ENCODE measurements around the gene ZNF709.
A peak's percentile ranks its signal among the peaks of the same experiment; 100 is the strongest.
"Not testable (repeated sequence)": the region's sequence is repeated elsewhere in the genome, so short reads cannot be mapped to it uniquely, and the experiment has no call there.

Gene ZNF709

DNA sequence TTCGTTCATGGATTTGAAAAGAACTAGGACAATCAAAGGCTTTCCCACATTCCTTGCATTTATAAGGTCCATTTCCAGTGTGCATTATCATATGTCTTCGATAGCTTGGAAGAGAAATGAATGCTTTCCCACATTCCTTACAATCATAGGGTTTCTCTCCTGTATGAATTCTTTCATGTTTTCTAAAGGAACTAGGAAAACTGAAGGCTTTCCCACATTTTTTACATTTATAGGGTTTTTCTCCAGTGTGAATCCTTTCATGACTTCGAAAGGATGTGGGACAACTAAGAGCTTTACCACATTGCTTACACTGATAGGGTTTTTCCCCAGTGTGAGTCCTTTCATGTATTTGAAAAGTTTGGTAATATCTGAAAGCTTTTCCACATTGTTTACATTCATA, 19.8 kb downstream of the ZNF709 start:
- DNase-seq (ENCODE audit: insufficient read length, low spot score) (no peak), FAIRE-seq (no peak)
- TF ChIP-seq TAF1 (IDR thresholded peaks at IDR 0.05; ENCODE audit: low read depth, low read length) (no peak), POLR2AphosphoS5 (IDR thresholded peaks at IDR 0.05; ENCODE audit: low read depth, low read length) (no peak), SPI1 (IDR thresholded peaks at IDR 0.05; ENCODE audit: low read depth, low read length) (no peak), POLR2A (IDR thresholded peaks at IDR 0.05; ENCODE audit: low read depth, low read length) (no peak), PAX5 (IDR thresholded peaks at IDR 0.05; ENCODE audit: insufficient read depth, low read length, severe bottlenecking) (no peak), POU2F2 (IDR thresholded peaks at IDR 0.05; ENCODE audit: low read depth, low read length) (no peak)

DNA sequence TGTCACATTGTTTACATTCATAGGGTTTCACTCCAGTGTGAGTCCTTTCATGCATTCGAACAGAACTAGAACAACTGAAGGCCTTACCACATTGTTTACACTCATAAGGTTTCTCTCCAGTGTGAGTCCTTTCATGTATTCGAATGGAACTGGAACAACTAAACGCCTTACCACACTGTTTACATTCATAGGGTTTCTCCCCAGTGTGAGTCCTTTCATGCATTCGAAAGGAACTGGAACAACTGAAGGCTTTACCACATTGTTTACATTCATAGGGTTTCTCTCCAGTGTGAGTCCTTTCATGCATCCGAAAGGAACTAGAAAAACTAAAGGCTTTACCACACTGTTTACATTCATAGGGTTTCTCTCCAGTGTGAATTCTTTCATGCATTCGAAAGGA, 20.5 kb downstream of the ZNF709 start:
- not testable (repeated sequence) for DNase-seq (ENCODE audit: insufficient read length, low spot score); FAIRE-seq

GRCh38 chr19:12453495-12453894, 31.1 kb downstream of the ZNF709 start:
- DNase-seq (ENCODE audit: insufficient read length, low spot score) (no peak), FAIRE-seq (no peak)
- TF ChIP-seq POLR2A (IDR thresholded peaks at IDR 0.05; ENCODE audit: low read depth, low read length) = no peak
- no peak for TF ChIP-seq POLR2AphosphoS5 (IDR thresholded peaks at IDR 0.05; ENCODE audit: low read depth, low read length)
- no peak for TF ChIP-seq TAF1 (IDR thresholded peaks at IDR 0.05; ENCODE audit: low read depth, low read length)
- no peak for TF ChIP-seq SPI1 (IDR thresholded peaks at IDR 0.05; ENCODE audit: low read depth, low read length)
- TF ChIP-seq POU2F2 (IDR thresholded peaks at IDR 0.05; ENCODE audit: low read depth, low read length) = no peak
- no peak for TF ChIP-seq PAX5 (IDR thresholded peaks at IDR 0.05; ENCODE audit: insufficient read depth, low read length, severe bottlenecking)

GRCh38 chr19:12450844-12451243, 33.8 kb downstream of the ZNF709 start:
- TF ChIP-seq POLR2AphosphoS5 (IDR thresholded peaks at IDR 0.05; ENCODE audit: low read depth, low read length) = no peak
- no peak for TF ChIP-seq POLR2A (IDR thresholded peaks at IDR 0.05; ENCODE audit: low read depth, low read length)
- TF ChIP-seq SPI1 (IDR thresholded peaks at IDR 0.05; ENCODE audit: low read depth, low read length) = no peak
- TF ChIP-seq POU2F2 (IDR thresholded peaks at IDR 0.05; ENCODE audit: low read depth, low read length) = no peak
- TF ChIP-seq PAX5 (IDR thresholded peaks at IDR 0.05; ENCODE audit: insufficient read depth, low read length, severe bottlenecking) = no peak
- no peak for TF ChIP-seq TAF1 (IDR thresholded peaks at IDR 0.05; ENCODE audit: low read depth, low read length)
- FAIRE-seq (no peak), DNase-seq (ENCODE audit: insufficient read length, low spot score) (no peak)

- TF ChIP-seq POU2F2 (IDR thresholded peaks at IDR 0.05; ENCODE audit: low read depth, low read length) (no peak), TAF1 (IDR thresholded peaks at IDR 0.05; ENCODE audit: low read depth, low read length) (no peak), POLR2AphosphoS5 (IDR thresholded peaks at IDR 0.05; ENCODE audit: low read depth, low read length) (no peak), POLR2A (IDR thresholded peaks at IDR 0.05; ENCODE audit: low read depth, low read length) (no peak), PAX5 (IDR thresholded peaks at IDR 0.05; ENCODE audit: insufficient read depth, low read length, severe bottlenecking) (no peak), SPI1 (IDR thresholded peaks at IDR 0.05; ENCODE audit: low read depth, low read length) (no peak)
- DNase-seq (ENCODE audit: insufficient read length, low spot score) (no peak), FAIRE-seq (no peak)
Measured at GRCh38 chr19:12448808-12449207, 35.8 kb downstream of the ZNF709 start.

DNA sequence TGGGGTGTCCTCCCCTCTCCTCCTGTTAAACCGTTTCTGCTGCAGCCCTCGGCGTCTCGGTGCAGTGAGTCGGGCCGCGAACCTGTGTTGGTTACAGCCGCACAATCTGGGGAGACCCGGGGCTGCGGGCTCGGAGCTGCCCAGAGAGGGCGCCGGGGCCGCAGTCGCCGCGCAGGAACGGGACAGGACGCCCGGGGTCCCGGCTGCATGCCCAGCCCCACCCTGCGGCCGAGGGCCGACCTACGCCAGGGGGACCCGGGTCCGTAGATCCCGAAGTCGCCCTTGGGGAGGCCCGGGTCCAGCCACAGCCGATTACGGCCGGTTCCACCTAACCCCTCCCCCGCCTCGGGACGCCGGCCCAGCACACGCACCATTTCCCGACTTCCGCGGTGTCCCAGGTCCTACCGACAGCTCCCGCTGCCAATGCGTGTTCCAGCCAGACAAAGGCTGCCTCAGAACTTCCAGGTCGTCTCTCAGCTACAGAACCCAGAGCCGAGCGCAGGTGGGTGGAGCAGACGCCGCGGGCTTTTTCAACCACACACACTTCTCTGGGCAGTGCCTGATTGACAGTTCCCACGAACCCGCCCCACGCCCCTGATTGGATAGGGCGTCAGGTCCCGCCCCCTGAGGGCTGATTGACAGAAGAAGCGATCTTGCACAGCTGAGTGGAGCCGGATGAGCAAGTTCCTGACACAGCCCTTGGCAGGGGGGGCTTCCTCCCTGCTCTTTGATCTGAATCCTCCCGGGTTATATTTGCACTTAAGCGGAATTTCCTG, 43.9 kb downstream of the ZNF709 start, which contains the start of gene ZNF443:
TSS of gene ZNF443 (minus strand) at position 481 of the 776 bp plus-strand sequence. CDS start at position 374, 107 bp downstream.
- TF ChIP-seq POLR2A (IDR thresholded peaks at IDR 0.05; ENCODE audit: low read depth, low read length) (no peak), SPI1 (IDR thresholded peaks at IDR 0.05; ENCODE audit: low read depth, low read length) (peak; percentile 37; the same call in 1 of the 2 replicates)
- DNase-seq (ENCODE audit: insufficient read length, low spot score) = peak; percentile 62
- peak; percentile 94 for FAIRE-seq

- FAIRE-seq = peak; percentile 71
Measured at GRCh38 chr19:12439686-12440540, 44.7 kb downstream of the ZNF709 start.

GRCh38 chr19:12430726-12431299, 53.8 kb downstream of the ZNF709 start:
- not testable (repeated sequence) for FAIRE-seq; DNase-seq (ENCODE audit: insufficient read length, low spot score)

More at GRCh38 chr19:12439686-12440540, 44.7 kb downstream of the ZNF709 start:
- not testable (repeated sequence) for DNase-seq (ENCODE audit: insufficient read length, low spot score)

- DNase-seq (ENCODE audit: insufficient read length, low spot score) (no peak), FAIRE-seq (no peak)
- no peak for TF ChIP-seq POLR2A (IDR thresholded peaks at IDR 0.05; ENCODE audit: low read depth, low read length)
- no peak for TF ChIP-seq SPI1 (IDR thresholded peaks at IDR 0.05; ENCODE audit: low read depth, low read length)
- no peak for TF ChIP-seq TAF1 (IDR thresholded peaks at IDR 0.05; ENCODE audit: low read depth, low read length)
- TF ChIP-seq PAX5 (IDR thresholded peaks at IDR 0.05; ENCODE audit: insufficient read depth, low read length, severe bottlenecking) = no peak
- TF ChIP-seq POLR2AphosphoS5 (IDR thresholded peaks at IDR 0.05; ENCODE audit: low read depth, low read length) = no peak
- TF ChIP-seq POU2F2 (IDR thresholded peaks at IDR 0.05; ENCODE audit: low read depth, low read length) = no peak
Measured at GRCh38 chr19:12425888-12426274, 58.7 kb downstream of the ZNF709 start.

DNA sequence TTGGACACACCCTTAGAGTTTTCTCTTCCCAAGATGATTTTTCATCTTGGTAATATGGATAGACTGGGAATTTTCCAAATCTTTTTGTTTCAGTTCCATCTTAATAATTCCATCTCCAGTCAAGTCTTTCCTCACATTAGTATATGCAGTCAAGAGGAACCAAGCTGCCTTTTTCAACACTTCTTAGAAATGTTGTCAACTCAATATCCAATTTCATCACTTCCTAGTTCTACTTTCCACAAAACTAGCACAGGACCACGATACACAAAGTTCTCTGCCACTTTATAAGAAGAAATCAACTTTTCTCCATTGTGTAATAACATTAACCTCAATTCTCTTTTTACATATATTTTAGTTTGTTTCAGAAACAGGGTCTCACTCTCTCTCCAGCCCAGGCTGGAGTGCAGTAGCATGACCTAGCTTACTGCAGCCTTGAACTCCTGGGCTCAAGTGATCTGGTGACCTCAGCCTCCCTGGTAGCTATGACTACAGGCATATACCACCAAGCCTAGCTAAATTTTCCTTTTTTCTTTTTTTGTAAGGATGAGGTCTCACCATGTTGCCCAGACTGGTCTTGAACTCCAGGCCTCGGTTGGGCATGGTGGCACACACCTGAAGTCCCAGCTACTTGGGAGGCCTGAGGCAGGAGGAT, 59.3 kb downstream of the ZNF709 start:
- no peak for DNase-seq (ENCODE audit: insufficient read length, low spot score)
- no peak for FAIRE-seq
- TF ChIP-seq POU2F2 (IDR thresholded peaks at IDR 0.05; ENCODE audit: low read depth, low read length) (no peak), SPI1 (IDR thresholded peaks at IDR 0.05; ENCODE audit: low read depth, low read length) (no peak), PAX5 (IDR thresholded peaks at IDR 0.05; ENCODE audit: insufficient read depth, low read length, severe bottlenecking) (no peak), POLR2AphosphoS5 (IDR thresholded peaks at IDR 0.05; ENCODE audit: low read depth, low read length) (no peak), TAF1 (IDR thresholded peaks at IDR 0.05; ENCODE audit: low read depth, low read length) (no peak), POLR2A (IDR thresholded peaks at IDR 0.05; ENCODE audit: low read depth, low read length) (no peak)

DNA sequence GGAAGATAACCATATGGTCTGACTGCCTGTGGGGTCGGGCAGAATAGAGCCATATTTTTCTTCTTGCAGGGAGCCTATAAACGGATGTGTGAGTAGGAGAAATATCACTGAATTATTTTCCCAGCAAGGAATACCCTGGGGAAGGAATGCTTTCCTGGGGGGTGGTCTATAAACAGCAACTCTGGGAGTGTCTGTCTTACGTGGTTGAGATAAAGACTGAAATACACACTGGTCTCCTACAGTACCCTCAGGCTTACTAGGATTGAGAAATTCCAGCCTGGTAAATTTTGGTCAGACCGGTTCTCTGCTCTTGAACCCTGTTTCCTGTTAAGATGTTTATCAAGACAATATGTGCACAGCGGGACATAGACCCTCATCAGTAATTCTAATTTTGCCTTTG, 67.3 kb downstream of the ZNF709 start:
- FAIRE-seq; DNase-seq (ENCODE audit: insufficient read length, low spot score): not testable (repeated sequence)
